SK-N-SH treated with all-trans-retinoic acid at 6 μM for 48 hours (cell line): Measurements from ENCODE around the gene DNTT.

ENCODE experiments used
- ARNTL ChIP-seq: fragments of 450-650 bp; formaldehyde crosslinking; IDR thresholded peaks from 2 replicates; pipeline ENCODE4 v1.5.0; 2020; ENCODE audit warnings: low read depth, mild to moderate bottlenecking, moderate library complexity, borderline replicate concordance
- ESRRG ChIP-seq: fragments of 250-450 bp; sonication (Bioruptor Pico); IDR thresholded peaks from 2 replicates; pipeline ENCODE4 v1.6.1; 2021; ENCODE audit warnings: mild to moderate bottlenecking
- ISL1 ChIP-seq: fragments of 250-450 bp; sonication (Bioruptor Pico); IDR thresholded peaks from 2 replicates; pipeline ENCODE4 v2.1.2; 2022; ENCODE audit warnings: mild to moderate bottlenecking, moderate library complexity
- OSR1 ChIP-seq: fragments of 250-450 bp; sonication (Bioruptor Pico); IDR thresholded peaks from 2 replicates; pipeline ENCODE4 v1.8.0; 2022; ENCODE audit warnings: moderate library complexity, mild to moderate bottlenecking, inconsistent platforms
- RARB ChIP-seq: fragments of 250-450 bp; sonication (Bioruptor Pico); IDR thresholded peaks from 2 replicates; pipeline ENCODE4 v1.8.0; 2021; ENCODE audit warnings: mild to moderate bottlenecking, moderate library complexity
- ZFP30 ChIP-seq: fragments of 450-650 bp; formaldehyde crosslinking; IDR thresholded peaks from 2 replicates; pipeline ENCODE4 v1.5.0; 2022; ENCODE audit warnings: mild to moderate bottlenecking, moderate library complexity
- TF ChIP-seq, protein P1 (sequence below): fragments of 250-450 bp; sonication (Bioruptor Pico); IDR thresholded peaks from 2 replicates; pipeline ENCODE4 v1.5.1; 2020; ENCODE audit warnings: low read depth, mild to moderate bottlenecking, moderate library complexity
- TF ChIP-seq, protein P2 (sequence below): fragments of 250-450 bp; sonication (Bioruptor Pico); IDR thresholded peaks from 2 replicates; pipeline ENCODE4 v1.8.0; 2020; ENCODE audit warnings: mild to moderate bottlenecking, moderate library complexity, borderline replicate concordance
- TF ChIP-seq, protein P3 (sequence below): fragments of 250-450 bp; sonication (Bioruptor Pico); IDR thresholded peaks from 2 replicates; pipeline ENCODE4 v1.8.0; 2021; ENCODE audit warnings: low read depth, mild to moderate bottlenecking, moderate library complexity, borderline replicate concordance

DNA sequence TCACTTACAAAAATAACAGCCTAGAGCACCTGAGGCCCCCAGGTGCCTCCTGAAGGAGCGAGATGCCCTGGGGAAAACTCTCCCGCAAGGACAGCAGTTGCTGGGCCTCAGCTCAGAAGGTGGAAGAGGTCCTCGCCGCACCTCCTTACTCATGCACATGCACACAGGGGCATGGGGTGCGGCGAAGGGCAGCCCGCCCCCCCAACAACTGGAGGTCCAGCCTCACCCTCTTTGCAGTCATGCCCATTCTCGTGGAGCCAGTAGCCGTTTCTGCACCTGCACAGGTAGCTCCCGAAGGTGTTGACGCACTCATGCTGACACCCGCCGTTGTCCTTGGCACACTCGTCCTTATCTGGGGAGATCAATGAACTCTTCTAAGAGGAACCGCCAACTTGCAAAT, 74.5 kb downstream of the DNTT start:
- TF ChIP-seq OSR1, result no peak
- TF ChIP-seq, protein P1, sequence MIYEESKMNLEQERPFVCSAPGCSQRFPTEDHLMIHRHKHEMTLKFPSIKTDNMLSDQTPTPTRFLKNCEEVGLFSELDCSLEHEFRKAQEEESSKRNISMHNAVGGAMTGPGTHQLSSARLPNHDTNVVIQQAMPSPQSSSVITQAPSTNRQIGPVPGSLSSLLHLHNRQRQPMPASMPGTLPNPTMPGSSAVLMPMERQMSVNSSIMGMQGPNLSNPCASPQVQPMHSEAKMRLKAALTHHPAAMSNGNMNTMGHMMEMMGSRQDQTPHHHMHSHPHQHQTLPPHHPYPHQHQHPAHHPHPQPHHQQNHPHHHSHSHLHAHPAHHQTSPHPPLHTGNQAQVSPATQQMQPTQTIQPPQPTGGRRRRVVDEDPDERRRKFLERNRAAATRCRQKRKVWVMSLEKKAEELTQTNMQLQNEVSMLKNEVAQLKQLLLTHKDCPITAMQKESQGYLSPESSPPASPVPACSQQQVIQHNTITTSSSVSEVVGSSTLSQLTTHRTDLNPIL, result no peak
- no peak for TF ChIP-seq ZFP30
- TF ChIP-seq RARB (CRISPR knock-in tag), result no peak
- no peak for TF ChIP-seq ESRRG (CRISPR knock-in tag)
- TF ChIP-seq, protein P2, sequence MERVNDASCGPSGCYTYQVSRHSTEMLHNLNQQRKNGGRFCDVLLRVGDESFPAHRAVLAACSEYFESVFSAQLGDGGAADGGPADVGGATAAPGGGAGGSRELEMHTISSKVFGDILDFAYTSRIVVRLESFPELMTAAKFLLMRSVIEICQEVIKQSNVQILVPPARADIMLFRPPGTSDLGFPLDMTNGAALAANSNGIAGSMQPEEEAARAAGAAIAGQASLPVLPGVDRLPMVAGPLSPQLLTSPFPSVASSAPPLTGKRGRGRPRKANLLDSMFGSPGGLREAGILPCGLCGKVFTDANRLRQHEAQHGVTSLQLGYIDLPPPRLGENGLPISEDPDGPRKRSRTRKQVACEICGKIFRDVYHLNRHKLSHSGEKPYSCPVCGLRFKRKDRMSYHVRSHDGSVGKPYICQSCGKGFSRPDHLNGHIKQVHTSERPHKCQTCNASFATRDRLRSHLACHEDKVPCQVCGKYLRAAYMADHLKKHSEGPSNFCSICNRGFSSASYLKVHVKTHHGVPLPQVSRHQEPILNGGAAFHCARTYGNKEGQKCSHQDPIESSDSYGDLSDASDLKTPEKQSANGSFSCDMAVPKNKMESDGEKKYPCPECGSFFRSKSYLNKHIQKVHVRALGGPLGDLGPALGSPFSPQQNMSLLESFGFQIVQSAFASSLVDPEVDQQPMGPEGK, result no peak
- TF ChIP-seq ARNTL (CRISPR knock-in tag), result no peak
- TF ChIP-seq ISL1 (CRISPR knock-in tag), result no peak
- TF ChIP-seq, protein P3, sequence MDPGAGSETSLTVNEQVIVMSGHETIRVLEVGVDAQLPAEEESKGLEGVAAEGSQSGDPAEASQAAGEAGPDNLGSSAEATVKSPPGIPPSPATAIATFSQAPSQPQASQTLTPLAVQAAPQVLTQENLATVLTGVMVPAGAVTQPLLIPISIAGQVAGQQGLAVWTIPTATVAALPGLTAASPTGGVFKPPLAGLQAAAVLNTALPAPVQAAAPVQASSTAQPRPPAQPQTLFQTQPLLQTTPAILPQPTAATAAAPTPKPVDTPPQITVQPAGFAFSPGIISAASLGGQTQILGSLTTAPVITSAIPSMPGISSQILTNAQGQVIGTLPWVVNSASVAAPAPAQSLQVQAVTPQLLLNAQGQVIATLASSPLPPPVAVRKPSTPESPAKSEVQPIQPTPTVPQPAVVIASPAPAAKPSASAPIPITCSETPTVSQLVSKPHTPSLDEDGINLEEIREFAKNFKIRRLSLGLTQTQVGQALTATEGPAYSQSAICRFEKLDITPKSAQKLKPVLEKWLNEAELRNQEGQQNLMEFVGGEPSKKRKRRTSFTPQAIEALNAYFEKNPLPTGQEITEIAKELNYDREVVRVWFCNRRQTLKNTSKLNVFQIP, result no peak
